ENCODE data around the gene CCDC192. TPM values are rescaled to one million over a fixed set of nuclear protein-coding genes. Genes with fewer than 3 reads are reported as not detected.

The CCDC192 gene
- total RNA-seq, 1 experiment from 2014 or later: 0.52 TPM

- TF ChIP-seq ZSCAN18 (CRISPR knock-in tag; IDR thresholded peaks at IDR 0.05) (no peak), AR (CRISPR knock-in tag; IDR thresholded peaks at IDR 0.05) (no peak), RELA (CRISPR knock-in tag; IDR thresholded peaks at IDR 0.05; ENCODE audit: borderline replicate concordance) (no peak), IRF1 (CRISPR knock-in tag; IDR thresholded peaks at IDR 0.05) (no peak)
Measured at GRCh38 chr5:127911619-127912018, 208.4 kb downstream of the CCDC192 start (continued).

- H3K27me3 Mint-ChIP-seq (ENCODE audit: low read depth): peaks cover 54% of the 10 kb centered on the region
- ChIA-PET POLR2A (no interaction called here), CTCF (no interaction called here)
- H3K36me3 Mint-ChIP-seq: no peaks in the 10 kb centered on the region
- no peaks in the 10 kb centered on the region for H3K4me1 Mint-ChIP-seq
- H3K9me3 Mint-ChIP-seq: no peaks in the 10 kb centered on the region
- H3K4me3 Mint-ChIP-seq: no peak overlapping the region
- ATAC-seq (no peak), DNase-seq (ENCODE audit: low spot score) (no peak)
- no peak overlapping the region for H3K27ac Mint-ChIP-seq
- TF ChIP-seq EMX1 (CRISPR knock-in tag; IDR thresholded peaks at IDR 0.05) (no peak), SOX15 (CRISPR knock-in tag; IDR thresholded peaks at IDR 0.05) (no peak), CBFB (CRISPR knock-in tag; IDR thresholded peaks at IDR 0.05; ENCODE audit: low read depth) (no peak), SMAD4 (CRISPR knock-in tag; IDR thresholded peaks at IDR 0.05) (no peak), ZNF416 (CRISPR knock-in tag; IDR thresholded peaks at IDR 0.05) (no peak), ZNF423 (CRISPR knock-in tag; IDR thresholded peaks at IDR 0.05) (no peak), ZNF317 (CRISPR knock-in tag; IDR thresholded peaks at IDR 0.05; ENCODE audit: borderline replicate concordance, low read depth) (no peak), ELF4 (CRISPR knock-in tag; IDR thresholded peaks at IDR 0.05; ENCODE audit: low read depth) (no peak), ZNF671 (CRISPR knock-in tag; IDR thresholded peaks at IDR 0.05) (no peak), ZNF263 (CRISPR knock-in tag; IDR thresholded peaks at IDR 0.05; ENCODE audit: low read depth) (no peak), ZNF219 (CRISPR knock-in tag; IDR thresholded peaks at IDR 0.05; ENCODE audit: borderline replicate concordance) (no peak), CREM (CRISPR knock-in tag; IDR thresholded peaks at IDR 0.05) (no peak), RORB (CRISPR knock-in tag; IDR thresholded peaks at IDR 0.05) (no peak), NR3C1 (CRISPR knock-in tag; conservative IDR thresholded peaks at IDR 0.05; ENCODE audit: low read depth) (no peak), ATF2 (CRISPR knock-in tag; IDR thresholded peaks at IDR 0.05; ENCODE audit: borderline replicate concordance, low read depth) (no peak), JUN (CRISPR knock-in tag; IDR thresholded peaks at IDR 0.05) (no peak)
Measured at GRCh38 chr5:127912411-127912810, 209.2 kb downstream of the CCDC192 start.

Data from WTC11 (cell line).